IMR-90 (cell line): ENCODE data around the gene FN1. TPM values are rescaled to one million over a fixed set of nuclear protein-coding genes. Genes with fewer than 3 reads are reported as not detected.

Experiments
- ATAC-seq: fragments of 200-7000 bp; cut with Tn5 transposase; 2 replicates; pipeline ENCODE4 v1.9.1; 2020; ENCODE audit warnings: low read depth, mild to moderate bottlenecking, moderate library complexity
- BruUV-seq: library from RNA; stranded (reverse); fragments of 400-500 nt; replicated peaks from 2 replicates; lab custom pipeline; 2021; lab: Mats Ljungman, UMichigan
- CTCF ChIA-PET: fragments of 300-600 bp; formaldehyde crosslinking; extraction: SDS; loops from one replicate; lab custom pipeline; 2021; ENCODE audit warnings: antibody characterized with exemption; lab: Yijun Ruan, JAX
- POLR2A ChIA-PET: fragments of 300-600 bp; sonication (Branson Sonifier 250); formaldehyde crosslinking; loops from one replicate; lab custom pipeline; 2022; ENCODE audit warnings: antibody characterized with exemption; ENCODE audit not compliant: unreplicated experiment; lab: Charles Lee
- DNase-seq: peaks from one replicate; pipeline ENCODE4 v3.0.0; 2013
- H2AFZ ChIP-seq: replicated peaks from 2 replicates; pipeline ENCODE3; 2013; ENCODE audit warnings: low read length, mild to moderate bottlenecking; ENCODE audit not compliant: poor library complexity
- H2AK5ac ChIP-seq: 2 replicates; pipeline ENCODE4 v1.6.1; 2013; ENCODE audit warnings: low read depth, low read length, inconsistent platforms
- H2AK9ac ChIP-seq: replicated peaks from 2 replicates; pipeline ENCODE3; 2013; ENCODE audit warnings: mild to moderate bottlenecking, low read depth, low read length, moderate library complexity; ENCODE audit not compliant: poor library complexity
- H2BK120ac ChIP-seq: 2 replicates; pipeline ENCODE4 v1.6.1; 2013; ENCODE audit warnings: low read depth, low read length, inconsistent platforms
- H2BK15ac ChIP-seq: 3 replicates; pipeline ENCODE4 v1.6.1; 2013; ENCODE audit warnings: low read depth, low read length, inconsistent platforms
- H2BK20ac ChIP-seq: 2 replicates; pipeline ENCODE4 v1.6.1; 2013; ENCODE audit warnings: low read depth, mild to moderate bottlenecking, inconsistent platforms, low read length, moderate library complexity
- H2BK5ac ChIP-seq: 2 replicates; pipeline ENCODE4 v1.6.1; 2013; ENCODE audit warnings: mild to moderate bottlenecking, low read depth, low read length, inconsistent platforms; ENCODE audit not compliant: poor library complexity, severe bottlenecking
- H3K14ac ChIP-seq: replicated peaks from 2 replicates; pipeline ENCODE4 v1.6.1; 2013; ENCODE audit warnings: low read depth, low read length, inconsistent platforms
- H3K18ac ChIP-seq: 2 replicates; pipeline ENCODE4 v1.6.1; 2013; ENCODE audit warnings: low read depth, low read length, control low read depth
- H3K23ac ChIP-seq: 2 replicates; pipeline ENCODE4 v1.6.1; 2013; ENCODE audit warnings: low read depth, low read length, inconsistent platforms
- H3K27ac ChIP-seq: 2 replicates; pipeline ENCODE4 v1.5.1; 2013; ENCODE audit warnings: mild to moderate bottlenecking, control low read depth, low read length; ENCODE audit not compliant: insufficient read depth
- H3K27me3 ChIP-seq: 2 replicates; pipeline ENCODE4 v1.6.1; 2013; ENCODE audit warnings: low read length; ENCODE audit not compliant: control insufficient read depth, insufficient read depth
- H3K36me3 ChIP-seq: 2 replicates; pipeline ENCODE4 v1.6.1; 2013; ENCODE audit warnings: low read length, mixed read lengths; ENCODE audit not compliant: control insufficient read depth, insufficient read depth
- H3K4ac ChIP-seq: 2 replicates; pipeline ENCODE4 v1.6.1; 2013; ENCODE audit warnings: low read depth, low read length, inconsistent platforms
- H3K4me1 ChIP-seq: 2 replicates; pipeline ENCODE4 v1.6.1; 2013; ENCODE audit warnings: low read length, mixed read lengths; ENCODE audit not compliant: control insufficient read depth, insufficient read depth
- H3K4me2 ChIP-seq: 2 replicates; pipeline ENCODE4 v1.6.1; 2013; ENCODE audit warnings: low read depth, mild to moderate bottlenecking, control low read depth, low read length, moderate library complexity
- H3K4me3 ChIP-seq: 2 replicates; pipeline ENCODE4 v1.5.1; 2013; ENCODE audit warnings: low read depth, mild to moderate bottlenecking, control low read depth, low read length, moderate library complexity; ENCODE audit not compliant: insufficient read depth
- H3K56ac ChIP-seq: 2 replicates; pipeline ENCODE4 v1.6.1; 2013; ENCODE audit warnings: low read length, inconsistent platforms; ENCODE audit not compliant: insufficient read depth; ENCODE audit errors: extremely low read depth
- H3K79me1 ChIP-seq, 2 experiments: 2 replicates each; pipeline ENCODE4 v1.6.1; 2013; ENCODE audit warnings: low read length in 2 of 2, inconsistent platforms in 1 of 2, low read depth in 1 of 2
- H3K9ac ChIP-seq: 2 replicates; pipeline ENCODE4 v1.6.1; 2013; ENCODE audit warnings: low read depth, low read length, control low read depth
- H3K9me1 ChIP-seq: 2 replicates; pipeline ENCODE4 v1.6.1; 2013; ENCODE audit warnings: low read length, inconsistent platforms; ENCODE audit not compliant: insufficient read depth
- H3K9me3 ChIP-seq: 2 replicates; pipeline ENCODE4 v1.6.1; 2013; ENCODE audit warnings: low read length; ENCODE audit not compliant: control insufficient read depth, insufficient read depth
- H4K20me1 ChIP-seq: 2 replicates; pipeline ENCODE4 v1.6.1; 2013; ENCODE audit warnings: low read length, inconsistent platforms; ENCODE audit not compliant: insufficient read depth
- H4K5ac ChIP-seq: 2 replicates; pipeline ENCODE4 v1.6.1; 2013; ENCODE audit warnings: mild to moderate bottlenecking, low read depth, low read length, control low read depth
- H4K8ac ChIP-seq, 2 experiments: 2 replicates each; pipeline ENCODE4 v1.6.1; 2013; ENCODE audit warnings: low read depth in 2 of 2, low read length in 2 of 2, control low read depth in 1 of 2, inconsistent platforms in 1 of 2
- H4K91ac ChIP-seq: 2 replicates; pipeline ENCODE4 v1.6.1; 2013; ENCODE audit warnings: low read depth, low read length, inconsistent platforms; ENCODE audit not compliant: insufficient read depth
- BHLHE40 ChIP-seq: fragments of 150-350 bp; IDR thresholded peaks from 2 replicates; pipeline ENCODE4 v1.6.1; 2016; ENCODE audit warnings: mild to moderate bottlenecking, low read depth, low read length
- CEBPB ChIP-seq: IDR thresholded peaks from 2 replicates; pipeline ENCODE4 v1.6.1; 2012; ENCODE audit warnings: low read depth, low read length, improper control_type of control experiment
- CHD1 ChIP-seq: IDR thresholded peaks from 2 replicates; pipeline ENCODE4 v1.6.1; 2012; ENCODE audit warnings: low read depth, low read length, improper control_type of control experiment
- ELK1 ChIP-seq: fragments of 150-350 bp; IDR thresholded peaks from 2 replicates; pipeline ENCODE4 v1.6.1; 2016; ENCODE audit warnings: low read depth, mild to moderate bottlenecking, low read length, moderate library complexity, borderline replicate concordance
- FOS ChIP-seq: fragments of 150-350 bp; IDR thresholded peaks from 2 replicates; pipeline ENCODE4 v1.6.1; 2016; ENCODE audit warnings: low read depth, low read length
- MAFK ChIP-seq: IDR thresholded peaks from 2 replicates; pipeline ENCODE4 v1.6.1; 2012; ENCODE audit warnings: low read depth, low read length, improper control_type of control experiment
- MAZ ChIP-seq: IDR thresholded peaks from 2 replicates; pipeline ENCODE4 v1.6.1; 2012; ENCODE audit warnings: low read depth, mild to moderate bottlenecking, low read length, improper control_type of control experiment, moderate library complexity, borderline replicate concordance
- MXI1 ChIP-seq: IDR thresholded peaks from 2 replicates; pipeline ENCODE4 v1.6.1; 2012; ENCODE audit warnings: low read depth, mild to moderate bottlenecking, low read length, moderate library complexity, borderline replicate concordance
- NFE2L2 ChIP-seq: fragments of 150-350 bp; IDR thresholded peaks from 2 replicates; pipeline ENCODE4 v1.6.1; 2016; ENCODE audit warnings: low read depth, mild to moderate bottlenecking, low read length
- POLR2A ChIP-seq: IDR thresholded peaks from 2 replicates; pipeline ENCODE4 v1.6.1; 2012; ENCODE audit warnings: mild to moderate bottlenecking, low read depth, low read length
- RAD21 ChIP-seq: IDR thresholded peaks from 2 replicates; pipeline ENCODE4 v1.6.1; 2012; ENCODE audit warnings: low read length, improper control_type of control experiment
- RCOR1 ChIP-seq: IDR thresholded peaks from 2 replicates; pipeline ENCODE4 v1.6.1; 2012; ENCODE audit warnings: mild to moderate bottlenecking, low read length, improper control_type of control experiment; ENCODE audit not compliant: insufficient replicate concordance
- RFX5 ChIP-seq: IDR thresholded peaks from 2 replicates; pipeline ENCODE4 v1.8.0; 2012; ENCODE audit warnings: low read depth, mild to moderate bottlenecking, low read length, moderate library complexity
- WGBS, 2 experiments: methylation state at CpG; one replicate each; pipeline versions ENCODE4 v1.1.5 to v1.1.7; 2013; ENCODE audit warnings: missing lambda C conversion rate in 2 of 2; ENCODE audit not compliant: insufficient read length in 1 of 2; ENCODE audit errors: extremely low coverage in 2 of 2; 5-methylcytosine and 5-hydroxymethylcytosine counted together
- dilution Hi-C: fragments of 300-500 bp; cut with HindIII; formaldehyde crosslinking; loops from one replicate; pipeline ENCODE4 v1.14.3; 2018; ENCODE audit warnings: low sequenced_read_pairs; ENCODE audit not compliant: unreplicated experiment
- in situ Hi-C: fragments of 300-500 bp; cut with MboI; formaldehyde crosslinking; loops from 3 replicates; pipeline ENCODE4 v1.14.3; 2019; ENCODE audit warnings: low sequenced_read_pairs, inconsistent platforms, mixed read lengths
- intact Hi-C: fragments of 100-400 bp; cut with micrococcal nuclease; formaldehyde crosslinking; loops from 2 replicates; pipeline ENCODE4 v1.10.0; 2022
- polyA plus RNA-seq, 3 experiments: library from polyadenylated mRNA; depleted of rRNA; stranded (reverse); fragments of >200 nt; gene quantifications; 2 replicates each; pipeline ENCODE4 v1.2.3, GENCODE V29; 2012; ENCODE audit warnings: low replicate concordance in 1 of 3
- total RNA-seq: library from RNA; depleted of rRNA; stranded (reverse); fragments of >200 nt; gene quantifications from 2 replicates; pipeline ENCODE4 v1.2.3, GENCODE V29; 2012
- TF ChIP-seq, protein P1 (sequence below): fragments of 150-350 bp; IDR thresholded peaks from 2 replicates; pipeline ENCODE4 v1.6.1; 2017; ENCODE audit warnings: mild to moderate bottlenecking, antibody characterized with exemption, low read length, low read depth
- TF ChIP-seq, protein P2 (sequence below): conservative IDR thresholded peaks from 2 replicates; pipeline ENCODE4 v1.5.1; 2012; ENCODE audit warnings: mild to moderate bottlenecking, low read depth, low read length, improper control_type of control experiment

Gene FN1
- total and polyA plus RNA-seq, 2 of the 4 experiments (the other 2 are of a cell fraction) = 8,243 to 13,004 TPM

GRCh38 chr2:215423928-215424540 is 11.8 kb downstream of the FN1 start:
- DNase-seq (no peak), ATAC-seq (no peak)
- Histone ChIP-seq H3K14ac (no peak overlapping the region), H3K9me3 (no peaks in the 10 kb centered on the region), H4K91ac (no peak overlapping the region), H3K4me2 (no peak overlapping the region), H2BK5ac (peak overlapping the region; percentile 0), H3K23ac (no peak overlapping the region), H3K9ac (no peak overlapping the region), H2AK9ac (no peak overlapping the region), H3K4me3 (no peak overlapping the region), H3K36me3 (peaks cover 72% of the 10 kb centered on the region), H2AK5ac (no peak overlapping the region), H4K20me1 (peaks cover 29% of the 10 kb centered on the region; the same call in 1 of the 2 replicates), H3K27me3 (no peaks in the 10 kb centered on the region), H4K5ac (no peak overlapping the region), H3K56ac (no peak overlapping the region), H3K79me1 (peaks cover 31 to 50% of the 10 kb centered on the region in 2 experiments), H2BK120ac (no peak overlapping the region), H3K4ac (no peak overlapping the region), H3K9me1 (peaks cover 19% of the 10 kb centered on the region), H2BK15ac (no peak overlapping the region), H3K18ac (no peak overlapping the region), H3K27ac (no peak overlapping the region), H2AFZ (no peak overlapping the region), H3K4me1 (peaks cover 8% of the 10 kb centered on the region), H4K8ac (no peak overlapping the region), H2BK20ac (no peak overlapping the region)
- in situ Hi-C loops = no loop called here
- ChIA-PET POLR2A (no interaction called here), CTCF (no interaction called here)
- TSS peak; percentile 48 for BruUV-seq
- dilution Hi-C loops = no loop called here
- WGBS, 2 experiments = no CpG with 5 or more reads among the region's 12 CpGs
- intact Hi-C loops = loop anchor here (5.0 kb wide), 1 partner anchor 37 kb away; no protein-coding TSS in a partner anchor
- TF ChIP-seq, protein P1, sequence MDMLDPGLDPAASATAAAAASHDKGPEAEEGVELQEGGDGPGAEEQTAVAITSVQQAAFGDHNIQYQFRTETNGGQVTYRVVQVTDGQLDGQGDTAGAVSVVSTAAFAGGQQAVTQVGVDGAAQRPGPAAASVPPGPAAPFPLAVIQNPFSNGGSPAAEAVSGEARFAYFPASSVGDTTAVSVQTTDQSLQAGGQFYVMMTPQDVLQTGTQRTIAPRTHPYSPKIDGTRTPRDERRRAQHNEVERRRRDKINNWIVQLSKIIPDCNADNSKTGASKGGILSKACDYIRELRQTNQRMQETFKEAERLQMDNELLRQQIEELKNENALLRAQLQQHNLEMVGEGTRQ = no peak
- TF ChIP-seq RAD21 = no peak
- no peak for TF ChIP-seq BHLHE40
- no peak for TF ChIP-seq NFE2L2
- TF ChIP-seq FOS = no peak
- TF ChIP-seq MAFK = no peak
- no peak for TF ChIP-seq RFX5
- no peak for TF ChIP-seq ELK1
- TF ChIP-seq CHD1 = no peak
- TF ChIP-seq CEBPB = no peak
- no peak; the same call in 1 of the 2 replicates for TF ChIP-seq POLR2A
- TF ChIP-seq MXI1 = no peak
- TF ChIP-seq, protein P2, sequence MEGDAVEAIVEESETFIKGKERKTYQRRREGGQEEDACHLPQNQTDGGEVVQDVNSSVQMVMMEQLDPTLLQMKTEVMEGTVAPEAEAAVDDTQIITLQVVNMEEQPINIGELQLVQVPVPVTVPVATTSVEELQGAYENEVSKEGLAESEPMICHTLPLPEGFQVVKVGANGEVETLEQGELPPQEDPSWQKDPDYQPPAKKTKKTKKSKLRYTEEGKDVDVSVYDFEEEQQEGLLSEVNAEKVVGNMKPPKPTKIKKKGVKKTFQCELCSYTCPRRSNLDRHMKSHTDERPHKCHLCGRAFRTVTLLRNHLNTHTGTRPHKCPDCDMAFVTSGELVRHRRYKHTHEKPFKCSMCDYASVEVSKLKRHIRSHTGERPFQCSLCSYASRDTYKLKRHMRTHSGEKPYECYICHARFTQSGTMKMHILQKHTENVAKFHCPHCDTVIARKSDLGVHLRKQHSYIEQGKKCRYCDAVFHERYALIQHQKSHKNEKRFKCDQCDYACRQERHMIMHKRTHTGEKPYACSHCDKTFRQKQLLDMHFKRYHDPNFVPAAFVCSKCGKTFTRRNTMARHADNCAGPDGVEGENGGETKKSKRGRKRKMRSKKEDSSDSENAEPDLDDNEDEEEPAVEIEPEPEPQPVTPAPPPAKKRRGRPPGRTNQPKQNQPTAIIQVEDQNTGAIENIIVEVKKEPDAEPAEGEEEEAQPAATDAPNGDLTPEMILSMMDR = no peak
- TF ChIP-seq MAZ = no peak
- no peak for TF ChIP-seq RCOR1
